Measurements from ENCODE around the gene ASCL3. TPM values are rescaled to one million over a fixed set of nuclear protein-coding genes. Genes with fewer than 3 reads are reported as not detected.

Gene ASCL3
- total RNA-seq, 2 experiments from 2014 or later = not detected

- TF ChIP-seq CTCF (IDR thresholded peaks at IDR 0.05) = no peak
- H3K4me1 Mint-ChIP-seq (ENCODE audit: low read depth) = peaks cover 29% of the 10 kb centered on the region
- no peak overlapping the region for H3K4me3 Mint-ChIP-seq
- intact Hi-C loops (cut with micrococcal nuclease) = no loop called here
- ChIA-PET POLR2A (no interaction called here), CTCF (interaction anchor here (1.3 to 1.5 kb wide), 2 partner anchors 43 to 143 kb away, joined by 3 to 4 read pairs; no protein-coding TSS in a partner anchor)
- DNase-seq (peak; percentile 22), ATAC-seq (peak; percentile 60)
- H3K9me3 Mint-ChIP-seq = no peaks in the 10 kb centered on the region
- peak overlapping the region; percentile 1 for H3K27ac Mint-ChIP-seq
- no peaks in the 10 kb centered on the region for H3K27me3 Mint-ChIP-seq
- peaks cover 21% of the 10 kb centered on the region for H3K36me3 Mint-ChIP-seq (ENCODE audit: low read depth)
Observed at GRCh38 chr11:8956860-8957259, 14.0 kb upstream of the ASCL3 start.

GRCh38 chr11:8948886-8949285 is 6.1 kb upstream of the ASCL3 start:
- H3K4me1 Mint-ChIP-seq (ENCODE audit: low read depth) = no peaks in the 10 kb centered on the region
- ATAC-seq (no peak), DNase-seq (no peak)
- peaks cover 1% of the 10 kb centered on the region for H3K27me3 Mint-ChIP-seq
- ChIA-PET POLR2A (no interaction called here), CTCF (interaction anchor here (0.9 to 4.2 kb wide), 4 partner anchors 12 to 189 kb away, joined by 3 to 33 read pairs (median 4); no protein-coding TSS in a partner anchor)
- intact Hi-C loops (cut with micrococcal nuclease) = no loop called here
- no peak overlapping the region for H3K27ac Mint-ChIP-seq
- H3K36me3 Mint-ChIP-seq (ENCODE audit: low read depth) = peaks cover 32% of the 10 kb centered on the region
- no peak overlapping the region for H3K4me3 Mint-ChIP-seq
- no peaks in the 10 kb centered on the region for H3K9me3 Mint-ChIP-seq
- TF ChIP-seq CTCF (IDR thresholded peaks at IDR 0.05) = no peak

- intact Hi-C loops (cut with micrococcal nuclease) = no loop called here
- H3K27ac Mint-ChIP-seq = no peak overlapping the region
Observed at GRCh38 chr11:8947230-8947943, 4.6 kb upstream of the ASCL3 start.

GRCh38 chr11:8941341-8942103 is 1.3 kb downstream of the ASCL3 start:
- H3K4me1 Mint-ChIP-seq (ENCODE audit: low read depth) = peaks cover 3% of the 10 kb centered on the region
- intact Hi-C loops (cut with micrococcal nuclease) = no loop called here
- no peak overlapping the region for H3K4me3 Mint-ChIP-seq
- POLR2A ChIA-PET = no interaction called here
- peaks cover 5% of the 10 kb centered on the region for H3K27me3 Mint-ChIP-seq
- H3K36me3 Mint-ChIP-seq (ENCODE audit: low read depth) = no peaks in the 10 kb centered on the region
- CTCF ChIA-PET = no interaction called here
- no peak for ATAC-seq
- no peak for DNase-seq
- H3K9me3 Mint-ChIP-seq = no peaks in the 10 kb centered on the region
- no peak overlapping the region for H3K27ac Mint-ChIP-seq
- TF ChIP-seq CTCF (IDR thresholded peaks at IDR 0.05) = no peak

More at GRCh38 chr11:8947230-8947943, 4.6 kb upstream of the ASCL3 start:
- Mint-ChIP-seq H3K9me3 (no peaks in the 10 kb centered on the region), H3K4me3 (no peak overlapping the region), H3K36me3 (ENCODE audit: low read depth) (peaks cover 26% of the 10 kb centered on the region), H3K27me3 (peaks cover 1% of the 10 kb centered on the region), H3K4me1 (ENCODE audit: low read depth) (no peaks in the 10 kb centered on the region)
- no peak for TF ChIP-seq CTCF (IDR thresholded peaks at IDR 0.05)
- DNase-seq = no peak
- no peak for ATAC-seq
- ChIA-PET POLR2A (no interaction called here), CTCF (interaction anchor here (0.9 to 4.2 kb wide), 5 partner anchors 10 to 191 kb away, joined by 3 to 33 read pairs (median 3); no protein-coding TSS in a partner anchor)

GRCh38 chr11:8937659-8938058 is 5.2 kb downstream of the ASCL3 start:
- no peak for ATAC-seq
- CTCF ChIA-PET = interaction anchor here (0.7 to 2.0 kb wide), 3 partner anchors 10 to 200 kb away, joined by 3 to 8 read pairs (median 4); no protein-coding TSS in a partner anchor
- H3K27me3 Mint-ChIP-seq = peaks cover 4% of the 10 kb centered on the region

More at GRCh38 chr11:8937659-8938058, 5.2 kb downstream of the ASCL3 start:
- H3K36me3 Mint-ChIP-seq (ENCODE audit: low read depth) = no peaks in the 10 kb centered on the region
- no peak overlapping the region for H3K27ac Mint-ChIP-seq
- intact Hi-C loops (cut with micrococcal nuclease) = no loop called here
- H3K4me3 Mint-ChIP-seq = no peak overlapping the region
- H3K9me3 Mint-ChIP-seq = no peaks in the 10 kb centered on the region
- DNase-seq = no peak
- POLR2A ChIA-PET = no interaction called here
- no peak for TF ChIP-seq CTCF (IDR thresholded peaks at IDR 0.05)
- H3K4me1 Mint-ChIP-seq (ENCODE audit: low read depth) = peaks cover 3% of the 10 kb centered on the region

Measured in activated CD8-positive, alpha-beta T cell treated with anti-CD3 and anti-CD28 coated beads for 36 hours (primary cell).